HG02642 (cell line): ENCODE measurements around the gene HSPB6.
A peak's percentile ranks its signal among the peaks of the same experiment; 100 is the strongest.
"Not testable (repeated sequence)": the region's sequence is repeated elsewhere in the genome, so short reads cannot be mapped to it uniquely, and the experiment has no call there.

Experiments
- ATAC-seq: cut with Tn5 transposase; IDR thresholded peaks from one replicate; pipeline ENCODE4 v1.9.1; 2021; ENCODE audit warnings: mild to moderate bottlenecking; ENCODE audit not compliant: unreplicated experiment, poor library complexity

Gene HSPB6

DNA sequence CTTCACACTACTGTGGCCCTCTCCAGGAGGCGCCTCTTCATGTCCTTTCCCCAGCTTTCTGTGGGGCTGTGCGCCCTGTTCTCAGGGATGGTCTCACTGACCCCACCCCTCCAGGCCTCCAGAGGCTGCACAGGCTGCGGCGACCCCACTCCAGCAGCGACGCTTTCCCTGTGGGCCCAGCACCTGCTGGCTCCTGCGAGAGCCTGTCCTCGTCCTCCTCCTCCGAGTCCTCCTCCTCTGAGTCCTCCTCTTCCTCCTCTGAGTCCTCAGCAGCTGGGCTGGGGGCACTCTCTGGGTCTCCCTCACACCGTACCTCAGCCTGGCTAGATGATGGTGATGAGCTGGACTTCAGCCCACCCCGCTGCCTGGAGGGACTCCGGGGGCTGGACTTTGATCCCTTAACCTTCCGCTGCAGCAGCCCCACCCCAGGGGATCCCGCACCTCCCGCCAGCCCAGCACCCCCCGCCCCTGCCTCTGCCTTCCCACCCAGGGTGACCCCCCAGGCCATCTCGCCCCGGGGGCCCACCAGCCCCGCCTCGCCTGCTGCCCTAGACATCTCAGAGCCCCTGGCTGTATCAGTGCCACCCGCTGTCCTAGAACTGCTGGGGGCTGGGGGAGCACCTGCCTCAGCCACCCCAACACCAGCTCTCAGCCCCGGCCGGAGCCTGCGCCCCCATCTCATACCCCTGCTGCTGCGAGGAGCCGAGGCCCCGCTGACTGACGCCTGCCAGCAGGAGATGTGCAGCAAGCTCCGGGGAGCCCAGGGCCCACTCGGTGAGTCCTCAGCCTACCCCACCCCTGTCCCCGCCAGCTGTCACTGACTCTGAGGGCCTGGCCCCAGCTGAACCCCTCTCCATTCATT is 29.7 kb upstream of the HSPB6 start:
- ATAC-seq: no peak

DNA sequence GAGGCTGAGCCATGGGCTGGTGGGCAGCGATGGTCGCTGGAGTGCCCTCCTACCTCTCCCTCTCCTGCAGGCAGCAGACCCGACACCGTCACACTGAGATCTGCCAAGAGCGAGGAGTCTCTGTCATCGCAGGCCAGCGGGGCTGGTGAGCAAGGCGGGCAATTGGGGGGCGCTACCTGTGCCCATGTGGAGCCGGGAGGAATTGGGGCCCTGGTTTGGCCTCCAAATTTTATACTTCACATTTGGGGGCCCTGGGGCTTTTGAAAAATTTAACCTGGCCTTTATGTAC is 28.5 kb upstream of the HSPB6 start:
- no peak for ATAC-seq

DNA sequence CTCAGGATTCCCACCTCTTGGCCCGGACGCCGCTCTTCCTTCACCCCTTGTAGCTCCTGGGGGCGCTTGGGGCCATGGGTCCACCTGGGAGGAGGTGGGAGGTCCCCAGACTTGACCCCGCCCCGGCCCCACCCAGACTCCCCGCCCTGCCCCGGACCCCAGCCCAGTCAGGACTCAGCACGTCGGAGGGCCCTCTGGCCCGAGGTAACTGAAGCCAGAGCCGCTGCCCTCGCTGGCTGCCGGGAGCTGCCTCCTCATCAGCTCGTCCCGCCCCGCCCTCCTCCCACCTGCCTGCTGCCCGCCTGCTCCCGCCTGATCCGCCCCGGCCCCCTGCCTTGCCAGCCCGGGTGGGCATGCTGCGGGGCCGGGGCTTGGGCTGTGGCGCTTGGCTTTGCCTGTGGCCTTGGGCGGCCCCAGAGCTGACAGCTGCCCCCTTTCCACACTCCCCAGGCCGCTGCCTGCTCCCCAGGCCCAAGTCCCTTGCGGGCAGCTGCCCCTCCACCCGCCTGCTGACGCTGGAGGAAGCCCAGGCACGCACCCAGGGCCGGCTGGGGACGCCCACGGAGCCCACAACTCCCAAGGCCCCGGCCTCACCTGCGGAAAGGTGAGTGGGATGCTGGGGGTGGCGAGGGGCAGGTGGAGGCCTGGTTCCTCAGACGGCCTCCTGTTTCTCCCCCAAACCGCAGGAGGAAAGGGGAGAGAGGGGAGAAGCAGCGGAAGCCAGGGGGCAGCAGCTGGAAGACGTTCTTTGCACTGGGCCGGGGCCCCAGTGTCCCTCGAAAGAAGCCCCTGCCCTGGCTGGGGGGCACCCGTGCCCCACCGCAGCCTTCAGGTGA is 27.9 kb upstream of the HSPB6 start:
- ATAC-seq: no peak

DNA sequence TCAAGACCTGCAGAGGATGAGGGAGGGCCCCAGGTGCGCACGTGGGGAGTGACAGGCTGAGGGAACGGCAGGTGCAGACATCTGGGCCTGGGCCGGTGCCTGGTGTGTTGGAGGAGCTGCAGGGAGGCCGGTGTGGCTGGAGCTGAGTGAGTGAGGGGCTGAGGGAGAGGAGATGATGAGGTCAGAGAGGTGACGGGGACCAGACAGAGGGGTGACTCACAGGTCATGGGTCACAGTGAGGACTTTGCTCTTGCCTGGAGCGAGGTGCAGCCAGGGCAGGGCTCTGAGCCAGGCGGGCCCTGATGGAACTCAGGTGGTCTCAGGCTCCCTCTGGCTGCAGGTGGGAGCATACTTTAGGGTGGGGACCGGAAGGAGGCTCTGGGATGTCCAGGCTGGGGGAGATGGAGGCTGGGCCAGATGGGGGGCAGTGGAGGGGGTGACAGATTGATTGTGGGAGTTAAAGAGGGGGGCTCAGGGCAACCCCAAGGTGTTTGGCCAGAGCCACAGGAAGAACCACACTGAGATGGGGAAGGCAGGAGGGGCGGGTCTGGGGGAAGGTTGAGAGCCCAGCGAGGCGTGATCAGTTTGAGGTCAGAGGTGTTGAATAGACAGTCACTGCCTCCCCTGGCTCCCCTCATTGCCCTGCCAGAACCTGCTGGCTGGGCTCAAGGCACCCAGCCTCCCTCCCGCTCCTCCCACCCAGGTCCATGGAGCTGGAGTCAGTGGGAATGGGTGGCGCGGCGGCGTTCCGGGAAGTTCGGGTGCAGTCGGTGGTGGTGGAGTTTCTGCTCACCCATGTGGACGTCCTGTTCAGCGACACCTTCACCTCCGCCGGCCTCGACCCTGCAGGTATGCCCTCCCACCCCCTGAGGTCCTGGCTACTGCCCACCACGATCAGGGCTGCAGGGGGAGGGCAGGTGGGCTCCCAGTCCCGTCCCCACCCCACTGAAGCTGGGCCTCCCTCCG is 26.9 kb upstream of the HSPB6 start:
- no peak for ATAC-seq

DNA sequence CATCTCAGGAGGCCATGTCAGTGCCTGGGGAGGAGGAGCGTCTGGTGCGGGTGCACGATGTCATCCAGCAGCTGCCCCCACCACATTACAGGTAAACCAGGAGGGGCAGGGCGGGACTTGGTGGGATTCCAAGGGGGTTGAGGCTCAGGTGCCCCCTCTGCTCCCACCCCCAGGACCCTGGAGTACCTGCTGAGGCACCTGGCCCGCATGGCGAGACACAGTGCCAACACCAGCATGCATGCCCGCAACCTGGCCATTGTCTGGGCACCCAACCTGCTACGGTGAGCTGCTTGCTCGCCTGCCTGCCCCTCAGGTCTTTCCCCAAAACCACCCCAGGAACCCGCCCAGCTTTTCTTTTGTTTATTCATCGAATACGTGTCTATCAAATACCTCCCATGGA is 25.8 kb upstream of the HSPB6 start:
- no peak for ATAC-seq

DNA sequence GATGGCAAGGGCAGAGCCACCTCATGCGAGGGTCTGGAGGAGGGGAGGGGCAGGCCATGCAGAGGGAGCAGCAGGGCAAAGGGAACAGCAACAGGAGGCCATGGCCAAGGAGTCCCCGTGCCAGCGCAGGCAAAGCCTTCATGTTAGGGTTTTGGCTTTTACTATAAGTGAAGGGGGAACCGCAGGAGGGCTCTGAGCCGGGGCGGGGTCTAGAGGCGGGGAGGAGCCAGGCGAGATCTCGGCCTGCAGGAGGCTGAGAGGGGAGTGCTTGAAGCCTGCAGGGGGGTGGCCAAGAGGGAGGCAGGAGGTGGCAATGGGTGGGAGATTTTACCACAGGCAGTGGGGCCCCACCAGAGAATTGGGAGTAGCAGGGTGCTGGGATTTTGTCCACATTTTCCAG is 24.8 kb upstream of the HSPB6 start:
- no peak for ATAC-seq

DNA sequence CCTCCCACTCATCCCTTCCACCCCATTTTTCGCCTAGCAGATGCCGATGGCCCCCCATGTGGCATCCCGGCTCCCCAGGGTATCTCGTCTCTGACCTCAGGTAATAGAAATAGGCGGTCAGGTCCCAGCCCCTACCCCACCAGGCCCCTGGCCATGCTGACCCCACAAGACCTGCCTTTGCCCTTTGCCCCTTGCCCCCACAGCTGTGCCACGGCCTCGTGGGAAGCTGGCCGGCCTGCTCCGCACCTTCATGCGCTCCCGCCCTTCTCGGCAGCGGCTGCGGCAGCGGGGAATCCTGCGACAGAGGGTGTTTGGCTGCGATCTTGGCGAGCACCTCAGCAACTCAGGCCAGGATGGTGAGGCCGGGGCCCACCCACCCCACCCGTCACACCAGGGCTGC is 23.9 kb upstream of the HSPB6 start:
- ATAC-seq: no peak

DNA sequence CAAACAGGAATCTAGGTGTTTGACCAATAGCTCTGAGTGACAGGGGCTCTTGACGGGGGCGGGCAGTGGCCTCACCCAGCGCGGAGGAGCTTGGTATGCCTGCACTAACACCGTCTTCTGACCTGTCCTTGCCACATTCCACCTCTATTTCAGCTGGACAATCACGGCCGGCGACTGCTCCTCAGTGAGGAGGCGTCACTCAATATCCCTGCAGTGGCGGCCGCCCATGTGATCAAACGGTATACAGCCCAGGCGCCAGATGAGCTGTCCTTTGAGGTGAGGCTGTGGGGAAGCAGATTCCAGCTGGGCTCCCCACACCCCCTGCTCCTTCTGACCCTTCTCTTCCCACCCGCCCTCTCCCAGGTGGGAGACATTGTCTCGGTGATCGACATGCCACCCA is 23.2 kb upstream of the HSPB6 start:
- ATAC-seq: no peak

DNA sequence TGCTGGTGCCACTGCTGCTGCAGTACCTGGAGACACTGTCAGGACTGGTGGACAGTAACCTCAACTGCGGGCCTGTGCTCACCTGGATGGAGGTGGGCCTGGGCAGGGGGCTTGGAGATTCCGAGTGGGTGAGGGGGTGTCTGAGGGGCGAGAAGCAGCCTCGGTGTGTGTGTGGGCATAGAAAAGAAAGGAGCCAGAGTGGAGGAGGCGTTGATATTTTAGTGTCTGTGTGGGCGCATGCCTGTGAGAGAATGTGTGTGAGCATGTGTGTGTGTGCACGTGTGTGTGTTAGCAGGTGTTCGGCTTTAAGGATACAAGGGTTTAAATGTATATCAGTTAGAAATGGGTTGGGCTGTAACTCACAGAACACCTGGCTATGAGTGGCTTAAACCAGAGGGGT is 22.2 kb upstream of the HSPB6 start:
- no peak for ATAC-seq

DNA sequence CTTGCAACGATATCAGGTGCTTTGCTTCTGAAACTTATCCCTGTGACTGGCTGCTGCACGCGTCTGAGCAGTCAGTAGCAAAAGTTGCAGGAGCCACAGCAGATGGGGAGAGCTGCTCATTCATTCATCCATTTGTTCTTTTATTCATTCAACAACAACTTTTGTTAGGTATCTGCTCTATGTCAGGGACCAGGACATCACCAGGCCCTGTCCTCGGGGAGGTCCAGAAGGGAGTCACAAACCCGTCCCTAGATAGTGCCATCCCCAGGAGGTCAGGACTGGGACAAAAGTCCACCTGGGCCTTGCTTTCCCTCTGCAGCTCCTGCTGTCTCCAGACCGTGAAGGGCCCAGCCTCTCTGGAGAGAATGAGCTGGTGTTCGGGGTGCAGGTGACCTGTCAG is 21.1 kb upstream of the HSPB6 start:
- no peak for ATAC-seq

DNA sequence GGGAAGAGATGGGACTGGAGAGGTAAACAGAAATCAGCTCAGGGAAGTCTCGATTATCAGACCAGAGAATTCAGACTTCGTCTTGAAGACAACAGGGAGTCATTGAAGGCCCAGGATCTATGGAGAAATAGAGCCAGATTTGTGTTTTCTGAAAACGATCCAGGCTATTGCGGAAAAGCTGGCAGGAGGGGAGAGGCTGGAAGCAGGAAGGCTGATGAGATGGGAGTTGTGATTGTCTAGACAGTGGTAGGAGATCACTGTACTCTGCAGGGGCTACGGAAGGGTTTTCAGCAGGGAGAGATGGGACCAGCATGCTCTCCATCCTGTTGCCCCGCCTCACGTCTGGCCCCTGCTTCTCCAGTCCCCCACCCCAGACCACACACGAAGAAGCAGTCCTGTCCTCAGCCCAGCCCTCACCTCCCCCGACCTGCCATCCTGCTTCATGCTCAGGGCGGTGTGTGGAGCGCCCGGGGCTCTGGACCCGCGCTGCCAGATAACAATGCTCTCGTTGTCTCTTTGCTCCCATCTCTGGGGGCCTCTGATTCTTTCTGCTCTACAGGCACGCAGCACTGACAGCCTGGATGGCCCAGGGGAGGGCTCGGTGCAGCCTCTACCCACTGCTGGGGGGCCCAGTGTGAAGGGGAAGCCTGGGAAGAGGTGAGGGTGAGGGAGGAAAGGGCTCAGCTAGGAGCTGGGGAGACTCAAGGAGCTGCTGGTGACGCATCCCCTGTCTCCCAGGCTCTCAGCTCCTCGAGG is 20.4 kb upstream of the HSPB6 start:
- no peak for ATAC-seq

DNA sequence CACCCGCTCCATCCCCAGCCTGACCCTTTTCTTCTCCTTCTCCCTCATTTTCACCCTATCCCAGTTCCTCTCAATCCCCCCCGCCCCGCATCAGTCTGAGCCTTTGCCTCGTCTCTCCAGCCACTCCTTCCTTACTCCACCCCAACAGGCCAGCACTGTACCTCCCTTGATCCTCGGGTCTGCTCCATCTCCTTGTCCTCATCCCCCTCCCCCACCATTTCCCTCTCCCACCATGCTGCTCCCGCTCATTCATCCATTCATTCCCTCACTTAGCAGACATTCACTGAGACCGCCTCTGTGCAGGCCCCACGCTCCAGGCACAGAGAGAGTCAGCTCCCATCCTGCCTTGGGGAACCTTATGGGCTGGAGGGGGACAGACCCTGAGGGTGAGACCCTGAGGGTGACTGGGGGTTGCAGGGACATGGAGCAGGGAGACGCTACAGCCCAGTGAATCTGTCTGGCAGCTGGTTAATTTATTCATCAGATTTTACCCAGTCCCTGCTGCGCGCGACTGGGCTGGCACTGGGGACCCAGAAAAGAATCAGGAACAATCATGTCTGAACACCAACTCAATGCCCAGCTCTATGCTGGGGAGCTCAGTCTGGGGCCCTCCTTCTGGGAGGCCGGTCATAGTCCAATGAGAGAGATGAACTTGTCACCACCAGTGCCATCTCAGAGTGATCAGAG is 19.4 kb upstream of the HSPB6 start:
- ATAC-seq: no peak

DNA sequence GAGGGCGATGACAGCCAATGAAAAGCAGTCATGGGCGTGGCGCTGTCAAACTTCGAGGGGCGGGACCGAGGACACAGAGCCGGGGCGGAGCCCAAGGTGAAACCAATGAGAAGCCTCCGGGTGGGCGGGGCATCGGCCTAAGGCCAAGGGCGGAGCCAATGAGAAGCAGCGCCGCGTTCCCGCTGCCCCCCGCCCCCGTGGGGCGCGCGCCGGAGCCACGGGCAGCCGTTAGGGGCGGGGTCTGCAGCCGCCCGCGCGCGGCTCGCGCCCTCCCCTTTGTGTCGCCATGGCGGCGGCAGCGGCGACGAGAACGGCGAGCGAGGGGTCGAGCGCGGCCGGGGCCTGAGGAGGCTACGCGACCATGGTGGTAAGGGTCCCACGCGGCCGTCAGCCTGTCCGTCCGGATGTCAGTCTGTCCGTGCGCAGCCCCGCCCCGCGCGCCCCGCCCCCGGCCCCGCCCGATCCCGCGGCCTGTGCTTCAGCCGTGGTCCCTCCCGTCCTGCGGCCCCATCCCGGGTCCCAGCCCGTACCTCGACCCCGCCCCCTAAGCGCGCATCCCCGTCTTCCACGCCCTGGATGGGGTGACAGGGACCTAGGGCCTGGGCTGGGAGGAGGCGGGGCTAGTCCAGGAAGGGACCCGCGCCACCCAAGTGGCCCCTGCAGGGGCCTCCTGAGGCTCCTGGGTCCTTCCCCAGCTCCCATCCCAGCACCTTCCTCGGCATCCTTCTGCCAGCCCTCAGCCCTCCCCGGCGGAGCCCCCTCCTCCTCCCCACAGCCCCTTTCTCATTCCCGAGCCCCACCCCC is 18.7 kb upstream of the HSPB6 start, which contains the start of gene ARHGAP33:
ARHGAP33 (plus strand) TSS at position 267 of the 804 bp plus-strand sequence; CDS start at position 362, 95 bp downstream.
- ATAC-seq: peak; percentile 92

DNA sequence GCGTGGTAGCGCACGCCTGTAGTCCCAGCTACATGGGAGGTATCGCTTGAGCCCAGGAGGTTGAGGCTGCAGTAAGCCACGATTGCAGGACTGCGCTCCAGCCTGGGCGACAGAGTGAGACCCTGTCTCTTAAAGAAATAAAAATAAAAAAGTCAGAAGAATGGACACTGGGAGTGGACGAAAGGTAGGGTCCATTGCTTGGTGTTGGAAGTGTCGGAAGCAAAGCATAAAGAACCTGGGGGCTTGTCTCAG is 18.1 kb upstream of the HSPB6 start:
- no peak for ATAC-seq

DNA sequence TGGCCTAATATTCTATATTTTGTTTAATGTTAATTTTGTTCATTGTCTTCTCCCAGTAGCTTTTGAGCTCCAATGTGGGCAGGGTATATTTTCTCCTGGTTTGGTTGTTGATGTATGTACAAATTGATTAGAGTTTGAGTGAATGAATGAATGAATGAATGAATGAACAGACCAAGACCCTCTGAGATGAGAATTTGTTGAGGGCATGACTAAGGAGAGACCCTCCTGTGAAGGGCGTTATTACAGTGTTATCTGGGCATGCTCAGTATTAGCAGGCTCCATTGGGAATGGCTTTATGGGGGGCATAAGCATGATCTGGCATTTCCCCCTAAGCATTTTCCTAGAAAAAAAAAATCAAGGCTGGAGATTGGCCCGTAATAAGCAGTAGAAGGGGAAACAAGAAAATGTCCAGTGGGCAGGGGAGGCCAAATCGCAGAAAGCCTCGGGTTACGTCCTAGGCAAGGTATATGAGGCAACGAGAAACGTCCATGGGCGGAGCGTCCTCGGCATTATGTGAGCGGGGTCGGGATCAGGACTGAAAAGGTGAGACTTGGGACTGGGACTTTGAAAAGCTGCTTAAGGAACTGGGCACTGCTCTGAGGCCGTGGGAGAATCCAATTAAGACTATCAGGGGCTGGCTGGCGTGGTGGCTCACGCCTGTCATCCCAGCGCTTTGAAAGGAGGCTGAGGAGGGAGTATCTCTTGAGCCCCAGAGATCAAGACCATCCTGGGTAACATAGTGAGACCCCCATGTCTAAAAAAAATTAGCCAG is 17.6 kb upstream of the HSPB6 start:
- ATAC-seq: no peak

DNA sequence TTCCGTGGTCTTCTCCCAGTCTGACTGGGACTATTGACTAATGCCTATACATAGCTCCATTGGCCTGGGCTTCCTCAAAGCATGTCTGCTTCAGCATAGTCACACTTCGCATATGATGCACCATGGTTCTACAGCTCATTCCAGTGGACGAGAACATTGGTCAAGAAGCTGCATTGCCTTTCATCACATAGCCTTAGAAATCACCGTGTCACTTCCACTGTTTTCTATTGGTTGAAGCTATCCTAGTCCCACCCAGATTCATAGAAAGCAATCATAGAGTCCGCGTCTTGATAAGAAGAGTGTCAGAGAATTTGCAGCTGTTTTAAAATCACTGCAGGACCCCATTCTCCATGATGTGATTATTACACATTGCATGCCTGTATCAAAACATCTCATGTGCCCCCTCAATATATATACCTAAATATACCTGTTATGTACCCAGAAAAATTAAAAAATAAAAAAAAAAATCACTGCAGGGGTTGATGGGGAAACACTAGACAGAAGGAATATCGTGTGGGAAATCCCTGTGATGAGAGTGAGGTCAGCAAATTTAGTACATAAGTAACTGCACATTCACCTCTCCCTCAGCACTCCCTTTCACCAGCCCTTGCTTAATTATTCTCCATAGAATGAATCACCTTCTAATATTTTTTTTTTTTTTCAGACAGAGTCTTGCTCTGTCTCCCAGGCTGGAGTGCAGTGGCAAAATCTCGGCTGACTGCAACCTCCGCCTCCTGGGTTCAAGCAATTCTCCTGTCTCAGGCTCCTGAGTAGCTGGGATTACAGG is 16.4 kb upstream of the HSPB6 start:
- ATAC-seq: no peak

DNA sequence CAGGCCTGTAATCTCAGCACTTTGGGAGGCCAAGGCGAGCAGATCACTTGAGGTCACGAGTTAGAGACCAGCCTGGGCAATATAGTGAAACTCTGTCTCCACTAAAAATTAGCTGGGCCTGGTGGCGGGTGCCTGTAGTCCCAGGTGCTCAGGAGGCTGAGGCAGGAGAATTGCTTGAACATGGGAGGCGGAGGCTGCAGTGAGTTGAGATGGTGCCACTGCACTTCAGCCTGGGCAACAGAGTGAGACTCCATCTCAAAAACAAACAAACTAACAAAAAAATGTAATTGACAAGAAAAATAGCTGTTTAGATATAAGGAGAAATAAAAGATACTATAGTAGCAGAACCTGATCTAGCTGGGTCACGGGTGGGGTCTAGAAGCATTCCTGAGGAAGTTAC is 15.5 kb upstream of the HSPB6 start:
- ATAC-seq: not testable (repeated sequence)
